Stimulated activated CD4-positive, alpha-beta T cell treated with anti-CD3 and anti-CD28 coated beads, TNF-alpha, amount 100 ng/mL, for 48 hours (primary cell): Measurements from ENCODE around the gene GLB1L3.
"Not testable (repeated sequence)": the region's sequence is repeated elsewhere in the genome, so short reads cannot be mapped to it uniquely, and the experiment has no call there.

ENCODE experiments used
- DNase-seq, 3 donors: peaks; one replicate each; pipeline ENCODE4 v3.0.0-alpha.2; 2020; ENCODE audit warnings: low read depth in 3 of 3

Gene GLB1L3

DNA sequence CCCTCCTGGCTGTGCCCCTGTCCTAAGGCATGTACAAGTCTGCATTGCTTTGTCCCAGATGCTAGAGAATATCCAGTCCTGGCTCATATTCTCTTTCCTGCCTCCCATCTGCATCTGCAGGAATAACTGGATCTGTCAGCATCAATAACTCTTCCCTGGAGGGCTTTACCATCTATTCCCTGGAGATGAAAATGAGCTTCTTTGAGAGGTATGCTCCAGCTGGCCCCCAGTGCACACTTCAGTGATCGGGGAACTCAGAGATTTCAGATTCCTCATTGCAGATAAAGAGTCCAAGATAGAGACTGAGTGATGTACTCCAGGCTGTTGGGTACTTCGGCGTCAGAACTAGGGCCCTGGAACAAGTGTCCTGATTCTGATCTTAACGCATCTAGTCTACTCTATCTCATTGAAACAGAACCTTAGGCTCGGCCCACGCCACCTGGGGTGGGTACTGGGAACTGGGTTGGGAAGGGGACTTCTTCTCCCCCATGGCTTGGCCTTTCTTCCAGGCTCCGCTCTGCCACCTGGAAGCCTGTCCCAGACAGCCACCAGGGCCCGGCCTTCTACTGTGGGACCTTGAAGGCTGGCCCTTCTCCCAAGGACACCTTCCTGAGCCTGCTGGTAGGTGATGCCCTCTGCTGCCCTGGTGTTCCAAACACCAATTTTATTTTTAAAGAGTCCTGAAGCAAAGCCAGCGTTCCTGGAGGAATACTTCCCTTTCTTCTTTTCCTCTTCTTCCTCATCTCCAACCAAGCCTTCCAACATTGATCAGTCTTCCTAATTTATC, 37.8 kb downstream of the GLB1L3 start:
- DNase-seq, result no peak

DNA sequence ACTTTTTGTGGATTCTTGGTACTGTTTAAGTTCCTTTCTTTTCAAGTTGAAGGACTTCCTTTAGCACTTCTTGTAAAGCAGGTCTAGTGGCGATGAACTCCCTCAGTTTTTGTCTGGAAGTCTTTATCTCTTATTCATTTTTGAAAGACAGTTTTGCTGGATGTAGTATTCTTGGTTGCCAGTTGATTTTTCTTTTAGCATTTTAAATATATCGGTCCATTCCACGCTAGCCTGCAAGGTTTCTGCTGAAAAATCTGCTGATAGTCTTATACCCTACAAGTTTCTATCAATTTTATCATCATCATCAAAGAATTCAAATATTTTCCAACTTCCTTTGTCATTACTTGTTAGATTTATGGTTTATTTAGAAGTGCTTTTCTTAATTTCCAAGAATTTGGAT, 40.9 kb downstream of the GLB1L3 start:
- no peak for DNase-seq

DNA sequence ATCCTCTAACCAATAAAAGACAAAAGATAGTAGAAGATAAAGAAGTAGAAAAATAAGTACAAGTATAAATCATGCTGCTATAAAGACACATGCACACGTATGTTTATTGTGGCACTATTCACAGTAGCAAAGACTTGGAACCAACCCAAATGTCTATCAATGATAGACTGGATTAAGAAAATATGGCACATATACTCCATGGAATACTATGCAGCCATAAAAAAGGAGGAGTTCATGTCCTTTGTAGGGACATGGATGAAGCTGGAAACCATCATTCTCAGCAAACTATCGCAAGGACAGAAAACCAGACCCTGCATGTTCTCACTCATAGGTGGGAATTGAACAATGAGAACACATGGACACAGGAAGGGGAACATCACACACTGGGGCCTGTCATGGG, 45.2 kb downstream of the GLB1L3 start:
- not testable (repeated sequence) for DNase-seq

DNA sequence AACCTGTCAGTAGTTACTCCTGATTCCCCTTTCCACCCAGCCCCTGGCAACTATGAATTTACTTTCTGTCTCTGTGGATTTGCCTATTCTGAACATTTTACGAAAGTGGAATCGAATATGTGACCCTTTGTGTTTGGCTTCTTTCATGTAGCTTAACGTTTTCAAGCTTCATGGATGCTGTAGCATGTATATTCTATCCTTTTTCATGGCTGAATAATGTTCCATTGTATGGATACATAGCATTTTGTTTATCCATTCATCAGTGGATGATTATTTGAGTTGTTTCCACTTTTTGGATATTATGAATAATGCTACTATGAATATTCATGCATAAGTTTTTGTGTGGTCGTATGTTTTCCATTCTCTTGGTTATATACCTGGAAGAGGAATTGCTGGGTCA, 46.4 kb downstream of the GLB1L3 start:
- DNase-seq, result no peak

DNA sequence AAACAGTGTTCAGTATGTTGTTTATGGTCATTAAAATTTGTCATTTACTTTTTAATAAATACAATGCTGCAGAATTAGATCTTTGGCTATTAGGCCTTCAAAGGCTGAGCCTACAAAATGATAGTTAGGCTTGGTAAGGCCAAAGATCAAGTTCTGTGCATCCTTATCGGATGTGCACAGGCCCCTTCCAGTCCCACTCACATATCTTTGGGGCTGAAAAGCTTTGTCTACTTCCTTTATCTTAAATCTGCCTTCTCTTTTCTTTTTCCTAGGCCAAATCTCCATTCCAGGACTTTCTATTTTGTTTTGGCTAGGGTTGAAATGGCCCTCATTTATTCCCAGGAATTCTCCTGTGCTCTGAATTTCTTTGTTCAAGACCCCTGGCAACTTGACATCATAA, 52.3 kb downstream of the GLB1L3 start:
- no peak for DNase-seq

DNA sequence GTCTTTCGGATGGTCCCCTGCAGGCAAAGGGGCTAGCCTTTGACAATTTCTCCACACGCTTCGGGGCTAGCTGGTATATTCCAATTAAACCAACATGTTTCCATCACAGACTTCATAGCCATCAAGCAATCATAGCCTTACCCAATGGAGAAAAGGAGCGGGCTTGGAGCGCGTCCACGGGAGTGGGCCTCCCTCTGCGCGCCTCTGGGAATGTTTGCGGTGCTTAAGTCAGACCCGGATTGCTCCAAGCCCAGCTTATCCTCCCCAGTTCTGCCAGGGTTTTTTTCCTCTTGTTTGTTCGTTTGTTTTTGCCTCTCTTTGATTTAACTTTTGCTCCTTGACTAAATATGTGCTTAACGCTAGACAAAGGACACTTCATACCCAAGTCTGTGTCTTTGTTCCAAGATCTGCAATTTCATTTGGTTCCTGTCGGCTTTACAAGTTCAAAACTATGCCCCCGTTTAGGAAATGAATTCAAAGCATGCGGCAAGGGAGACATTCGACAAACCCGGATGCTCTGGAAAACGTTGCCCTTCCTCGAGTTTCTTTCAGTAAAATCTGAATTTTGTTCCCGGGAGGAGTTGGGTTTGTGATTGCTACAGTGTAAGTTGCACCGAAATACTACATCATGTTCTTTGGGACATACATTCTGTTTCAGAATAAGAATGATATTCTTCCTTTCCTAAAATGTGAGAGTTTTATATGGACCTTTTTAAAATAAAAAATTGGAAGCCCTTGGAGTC, 54.6 kb downstream of the GLB1L3 start:
- DNase-seq, result no peak

DNA sequence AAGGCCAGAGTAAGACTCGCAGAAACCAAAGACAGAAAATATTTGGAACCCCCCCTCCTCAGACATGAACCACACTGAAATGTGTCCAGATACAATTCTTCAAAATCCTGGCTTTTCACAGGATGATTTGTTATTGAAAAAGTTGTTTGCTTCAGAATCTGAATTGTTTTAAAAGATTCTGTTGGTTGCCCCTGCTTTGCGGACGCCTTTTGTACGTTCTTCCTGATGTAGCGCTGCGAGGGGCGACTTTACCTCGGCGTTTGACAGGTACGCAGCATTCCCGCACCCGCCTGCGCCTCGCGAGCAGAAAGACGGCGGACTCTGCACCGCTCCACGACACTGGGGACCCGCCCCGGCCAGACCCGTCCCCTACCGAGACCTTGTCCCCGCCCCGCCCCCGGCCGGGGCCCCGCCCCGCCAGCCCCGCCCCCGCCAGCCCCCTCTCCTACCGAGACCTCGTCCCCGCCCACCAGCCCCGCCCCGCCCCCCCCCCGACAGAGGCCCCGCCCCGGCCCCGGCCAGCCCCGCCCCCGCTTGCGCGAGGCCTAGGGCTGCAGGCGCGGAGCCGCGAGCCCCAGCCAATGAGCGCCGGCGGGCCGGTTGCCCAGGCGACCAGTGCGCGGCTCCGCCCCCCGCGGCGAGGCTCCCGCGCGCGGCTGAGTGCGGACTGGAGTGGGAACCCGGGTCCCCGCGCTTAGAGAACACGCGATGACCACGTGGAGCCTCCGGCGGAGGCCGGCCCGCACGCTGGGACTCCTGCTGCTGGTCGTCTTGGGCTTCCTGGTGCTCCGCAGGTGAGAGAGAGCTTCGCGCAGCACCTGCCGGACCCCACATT, 55.4 kb downstream of the GLB1L3 start, which contains the start of gene GLB1L2:
TSS of gene GLB1L2 (plus strand) at position 635 of the 835 bp plus-strand sequence. CDS start at position 709, 74 bp downstream.
- DNase-seq, result peak; percentile 53 to 70 (median 59)

DNA sequence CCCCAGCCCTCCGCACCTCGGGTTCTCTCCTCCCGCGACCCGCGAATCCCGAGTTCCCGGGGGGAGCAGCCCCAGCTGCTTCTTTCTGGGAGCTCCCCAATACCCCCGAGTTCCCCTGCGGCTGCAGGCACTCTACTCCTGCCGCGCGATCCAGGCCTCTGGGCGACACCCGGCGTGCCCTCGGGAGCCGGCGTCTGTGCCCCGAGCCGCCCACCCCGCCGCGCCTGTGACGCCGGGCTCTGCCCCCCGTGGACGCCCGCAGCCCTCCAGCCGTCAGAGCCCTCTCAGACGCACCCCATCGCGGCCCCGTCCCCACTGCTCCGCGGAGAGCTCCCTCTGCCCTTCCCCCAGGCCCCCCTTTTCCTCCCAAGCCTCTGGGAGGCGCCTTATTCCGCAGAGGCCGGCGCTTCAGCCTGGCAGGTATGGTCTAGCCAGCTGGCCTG, 56.0 kb downstream of the GLB1L3 start:
- DNase-seq, result peak in 1 of 3 donors; percentile 12

DNA sequence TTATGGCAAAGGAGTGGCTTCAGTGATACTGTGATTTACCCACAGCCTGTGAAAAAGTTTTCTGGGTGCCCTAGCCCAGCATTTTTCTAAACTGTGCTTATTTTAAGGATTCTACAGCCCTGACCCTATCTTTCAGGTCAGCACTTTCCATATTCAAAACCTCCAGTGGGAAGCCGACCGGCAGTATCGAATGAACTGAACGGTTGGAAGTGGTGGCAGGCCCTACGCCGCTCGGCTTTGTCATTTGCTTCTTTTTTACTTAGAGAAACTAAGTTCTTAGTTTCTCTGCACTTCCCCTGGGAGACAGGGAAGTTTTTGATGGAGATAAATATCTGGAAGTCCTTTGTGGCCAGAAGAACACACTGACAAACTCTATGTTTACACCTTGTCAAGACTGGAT, 56.6 kb downstream of the GLB1L3 start:
- DNase-seq, result no peak

DNA sequence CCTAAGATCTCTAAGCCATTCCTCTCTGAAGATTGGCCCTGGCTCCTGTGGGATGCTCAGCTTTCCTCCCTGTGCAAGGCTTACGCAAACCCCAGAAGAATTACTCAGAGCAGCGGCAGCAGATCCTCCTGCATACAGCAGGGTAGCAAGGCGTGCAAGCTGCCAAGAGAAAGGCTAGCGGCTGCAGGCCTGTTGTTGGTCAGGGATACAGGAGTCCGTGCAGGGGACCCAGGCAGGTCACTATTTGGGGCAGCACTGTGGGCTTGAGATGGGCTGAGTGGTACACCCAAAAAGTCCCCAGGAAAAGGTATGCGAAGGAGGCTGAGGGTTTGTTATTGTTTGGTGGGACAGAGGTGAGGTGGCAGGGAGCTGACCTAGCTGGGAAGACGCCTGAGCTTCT, 57.1 kb downstream of the GLB1L3 start:
- no peak for DNase-seq

DNA sequence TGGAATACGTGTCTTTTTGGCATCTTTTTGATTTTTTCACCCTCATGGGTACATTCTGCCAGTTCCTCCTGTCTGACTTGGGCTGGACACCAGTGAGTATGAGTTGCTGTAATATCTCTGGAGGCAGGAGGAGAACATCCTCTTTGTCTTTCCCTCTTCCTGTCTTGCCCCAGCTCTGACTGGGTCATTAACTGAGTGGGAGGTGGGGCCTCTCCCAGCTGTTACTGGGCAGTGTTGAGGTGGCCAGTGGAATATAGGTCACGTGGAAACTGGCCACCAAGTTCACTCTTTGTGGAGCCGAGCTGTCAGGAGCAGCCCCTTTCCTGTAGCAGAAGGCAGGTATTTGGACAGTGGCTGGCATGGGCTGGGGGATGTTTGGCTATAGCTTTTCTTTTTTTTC, 57.8 kb downstream of the GLB1L3 start:
- no peak for DNase-seq

DNA sequence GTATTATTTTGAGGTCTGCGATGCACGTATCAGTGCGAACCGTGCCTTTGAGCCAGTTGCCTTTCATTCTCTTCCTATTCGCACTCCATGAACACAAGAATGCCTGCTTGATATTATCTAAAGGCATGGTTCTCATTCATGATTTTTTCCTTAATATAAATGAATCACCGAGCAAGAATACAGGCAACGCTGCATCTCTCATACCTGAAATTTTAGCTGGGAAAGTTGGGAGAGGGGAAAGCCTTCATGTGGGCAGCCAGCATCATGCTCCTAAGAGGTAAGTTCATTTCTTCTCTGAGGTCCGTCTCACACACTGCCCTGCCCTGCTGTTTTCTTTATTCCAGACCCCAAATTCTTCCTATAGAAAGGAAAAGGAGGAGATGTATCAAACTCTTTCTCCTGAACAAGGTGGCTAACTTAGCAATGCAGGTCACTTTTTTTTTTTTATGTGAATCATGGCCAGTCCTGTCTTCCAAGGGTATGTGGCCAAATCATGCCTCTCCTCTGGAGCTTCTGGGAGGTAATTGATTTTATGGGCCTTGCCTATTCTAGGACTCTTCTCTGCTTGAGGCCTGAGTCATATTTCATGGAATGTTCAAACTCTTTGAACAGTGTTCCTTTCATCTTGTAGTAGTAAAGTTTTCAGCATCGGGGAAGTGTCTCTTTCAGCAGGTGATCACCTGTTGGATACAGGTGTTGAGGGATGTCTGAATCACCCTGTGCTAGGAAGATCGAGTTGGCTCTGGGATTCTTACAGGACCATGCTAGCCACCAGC, 58.8 kb downstream of the GLB1L3 start:
- DNase-seq, result no peak

DNA sequence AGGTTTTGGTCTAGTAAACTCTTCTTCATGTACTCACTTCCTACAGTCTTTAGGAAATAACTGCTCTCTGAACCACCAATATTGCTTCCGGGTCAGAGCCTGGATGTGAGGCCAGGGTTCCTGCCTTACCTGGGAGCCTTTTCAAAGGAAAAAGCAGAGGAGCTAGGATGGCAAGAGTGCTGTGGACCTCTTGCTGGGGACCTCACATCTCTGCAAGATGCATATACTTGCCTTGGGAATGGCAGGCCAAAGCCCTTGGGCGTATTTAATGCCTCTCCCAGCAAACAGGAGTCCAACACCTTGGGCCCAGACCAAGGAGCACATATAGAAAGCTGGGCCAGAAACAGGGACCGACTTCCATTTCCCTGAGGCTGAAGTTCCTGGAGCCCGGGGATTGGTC, 60.9 kb downstream of the GLB1L3 start:
- DNase-seq, result no peak

DNA sequence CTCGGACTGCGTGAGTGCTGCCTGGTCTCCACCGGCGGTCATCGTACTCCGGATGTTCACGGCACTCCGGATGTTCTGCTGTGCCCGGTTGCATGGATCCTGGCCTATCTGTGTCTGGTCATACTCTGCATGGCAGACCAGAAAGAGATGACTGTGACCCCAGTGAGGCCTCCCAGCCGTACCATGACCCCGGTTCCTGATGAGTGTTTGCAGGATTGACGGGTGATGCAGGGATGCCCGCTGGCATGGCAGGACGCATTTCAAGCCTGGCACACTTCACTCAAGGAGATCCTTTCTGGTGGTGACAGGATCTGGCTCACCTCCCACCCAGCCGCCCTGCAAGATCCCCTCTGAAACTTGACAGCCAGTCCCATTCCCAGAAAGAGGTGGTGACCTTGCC, 61.9 kb downstream of the GLB1L3 start:
- DNase-seq, result no peak

DNA sequence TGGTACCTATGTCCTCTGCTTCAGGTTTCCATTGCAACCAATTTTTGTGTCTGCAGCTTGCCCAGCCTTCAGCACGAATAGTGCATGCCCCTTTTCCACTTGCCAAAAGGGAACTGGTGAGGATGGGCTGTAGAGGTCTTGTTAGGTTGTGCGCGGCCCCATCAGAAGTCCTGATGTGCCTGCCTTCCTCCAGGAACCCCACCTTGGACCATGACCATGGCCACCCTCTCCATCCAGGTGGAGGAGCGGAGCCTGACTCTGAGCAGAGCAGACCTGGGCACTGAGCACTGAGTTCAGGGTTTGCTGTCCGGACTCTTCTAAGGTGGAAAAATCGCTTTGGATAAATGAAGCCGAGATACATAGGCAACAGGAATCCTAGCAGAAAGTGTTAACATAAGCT, 62.5 kb downstream of the GLB1L3 start:
- DNase-seq, result no peak

DNA sequence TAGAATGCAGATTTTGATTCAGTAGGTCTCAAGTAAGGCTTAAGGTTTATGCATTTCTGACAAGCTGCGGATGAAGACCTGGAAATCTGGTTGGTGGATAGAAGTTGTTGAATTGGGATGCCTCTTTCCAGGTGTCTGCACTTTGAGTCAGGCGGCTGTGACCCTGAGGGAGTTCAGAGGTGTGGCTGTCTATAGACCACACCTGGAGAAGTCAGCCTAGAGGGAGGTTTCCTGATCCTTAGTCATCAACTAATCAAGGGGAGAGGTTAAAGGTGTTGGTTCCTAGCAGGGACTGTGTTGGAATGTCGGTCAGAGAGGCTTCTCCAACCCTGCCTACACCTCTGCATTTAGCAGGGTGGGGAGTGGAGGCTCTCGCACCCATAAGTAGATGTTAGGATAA, 63.6 kb downstream of the GLB1L3 start:
- DNase-seq, result no peak

DNA sequence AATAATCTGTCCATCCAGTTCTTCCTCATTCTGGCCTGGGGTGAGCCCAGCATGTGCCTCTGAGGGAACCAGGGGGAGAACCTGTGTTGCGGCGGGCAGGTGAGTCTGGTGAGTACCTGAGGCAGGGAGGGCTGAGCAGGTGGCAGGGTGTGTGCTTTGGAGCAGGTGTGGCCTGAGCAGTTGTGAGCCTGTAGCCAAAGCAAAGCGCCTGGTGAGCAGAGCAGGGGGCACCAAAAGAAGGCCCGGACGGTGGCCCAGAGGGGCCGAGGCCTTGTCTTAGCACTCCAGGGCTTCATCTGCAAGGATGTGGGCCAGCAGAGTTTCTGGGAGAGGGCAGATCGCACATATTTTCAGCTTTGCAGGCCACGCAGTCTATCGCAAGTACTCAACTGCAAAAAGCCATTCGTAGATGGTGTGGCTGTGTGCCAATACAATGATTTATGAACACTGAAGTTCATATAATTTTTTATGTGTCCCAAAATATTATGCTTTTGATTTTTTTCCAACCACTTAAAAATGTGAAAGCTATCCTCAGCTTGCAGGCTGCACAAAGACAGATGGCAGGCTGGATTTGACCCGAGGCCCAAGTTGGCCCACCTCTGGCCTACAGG, 64.3 kb downstream of the GLB1L3 start:
- DNase-seq, result no peak

DNA sequence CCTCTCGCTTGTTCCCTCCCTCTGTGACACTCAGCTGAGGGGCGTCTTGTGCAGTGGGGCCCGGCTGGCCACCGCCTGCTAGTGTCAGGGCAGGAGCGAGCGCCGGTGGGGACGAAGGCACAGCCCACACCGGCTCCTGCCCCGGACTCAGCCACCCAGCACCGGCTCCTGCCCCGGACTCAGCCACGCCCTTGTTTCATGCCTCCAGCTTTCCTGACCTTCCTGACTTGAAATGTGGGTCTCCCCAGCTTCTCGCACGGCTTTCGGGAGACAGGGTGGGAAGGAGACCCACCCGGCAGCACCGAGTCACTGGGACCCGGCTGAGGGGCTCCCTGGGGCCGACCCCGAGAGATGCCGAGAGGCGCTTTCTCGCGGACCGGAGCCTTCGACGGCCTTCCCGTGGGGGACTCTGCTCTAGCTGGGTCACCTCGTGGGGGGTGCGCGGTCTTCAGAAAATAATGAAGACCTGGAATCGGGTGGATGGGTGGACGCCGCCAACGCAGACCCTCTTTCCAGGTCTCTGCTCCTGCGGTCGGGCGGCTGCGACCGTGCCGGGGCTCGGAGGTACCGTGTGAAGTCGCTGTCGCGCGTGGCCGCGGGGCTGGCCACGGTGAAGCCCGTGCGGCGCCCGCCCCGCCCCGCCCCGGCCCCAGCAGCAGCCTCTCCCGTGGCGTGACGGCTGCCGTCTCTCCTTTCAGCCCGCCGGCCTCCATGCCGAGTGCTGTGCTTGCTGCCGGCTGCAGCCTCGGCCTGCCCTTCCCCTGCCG, 65.8 kb downstream of the GLB1L3 start:
- DNase-seq, result no peak

DNA sequence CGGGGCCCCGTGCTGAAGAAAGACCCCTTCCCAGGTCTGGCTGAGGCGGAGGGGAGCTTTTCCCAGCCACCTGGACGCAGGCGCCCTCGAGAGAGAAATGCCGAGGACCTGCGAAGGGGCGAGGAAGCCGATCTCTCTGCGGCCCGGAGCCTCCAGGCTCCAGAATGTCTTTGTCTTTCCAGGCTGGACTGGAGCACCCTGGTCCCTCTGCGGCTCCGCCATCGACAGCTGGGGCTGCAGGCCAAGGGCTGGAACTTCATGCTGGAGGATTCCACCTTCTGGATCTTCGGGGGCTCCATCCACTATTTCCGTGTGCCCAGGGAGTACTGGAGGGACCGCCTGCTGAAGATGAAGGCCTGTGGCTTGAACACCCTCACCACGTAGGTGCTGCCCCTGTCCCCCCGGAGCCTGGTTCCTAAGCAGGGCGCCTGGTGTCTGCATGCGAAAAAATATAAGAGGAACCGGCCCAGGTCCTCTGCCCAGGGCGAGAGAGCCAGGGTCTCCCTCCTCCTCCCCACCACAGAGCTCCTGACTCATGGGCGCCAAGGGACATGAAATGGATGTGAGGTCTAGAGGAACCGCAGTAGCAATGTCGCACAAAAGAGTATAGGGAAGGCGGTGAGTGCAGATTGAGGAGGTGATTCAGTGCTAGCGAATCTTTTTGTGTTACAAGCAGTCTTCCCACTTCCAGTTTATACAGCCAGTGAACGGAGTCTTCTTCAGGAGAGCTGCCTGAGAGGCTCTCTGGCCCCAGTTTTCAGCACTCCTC, 66.6 kb downstream of the GLB1L3 start:
- DNase-seq, result no peak
